ENCODE results near the gene CRHR1.

- no peak for TF ChIP-seq SP1 (CRISPR knock-in tag; conservative IDR thresholded peaks at IDR 0.05)
- no peak for TF ChIP-seq CTCF (IDR thresholded peaks at IDR 0.05)
- no peak for TF ChIP-seq JUN (CRISPR knock-in tag; IDR thresholded peaks at IDR 0.05)
- TF ChIP-seq SMAD3 (CRISPR knock-in tag; IDR thresholded peaks at IDR 0.05; ENCODE audit: borderline replicate concordance) = no peak
- TF ChIP-seq ZNF512 (CRISPR knock-in tag; IDR thresholded peaks at IDR 0.05; ENCODE audit: borderline replicate concordance) = no peak
- TF ChIP-seq ATF1 (CRISPR knock-in tag; IDR thresholded peaks at IDR 0.05) = no peak
- no peak for TF ChIP-seq ETV6 (CRISPR knock-in tag; IDR thresholded peaks at IDR 0.05)
- TF ChIP-seq MLX (CRISPR knock-in tag; IDR thresholded peaks at IDR 0.05) = no peak
- no peak for TF ChIP-seq TEAD1 (CRISPR knock-in tag; IDR thresholded peaks at IDR 0.05)
- TF ChIP-seq MAX (CRISPR knock-in tag; IDR thresholded peaks at IDR 0.05) = no peak
- no peak for TF ChIP-seq ZNF219 (CRISPR knock-in tag; IDR thresholded peaks at IDR 0.05; ENCODE audit: borderline replicate concordance)
- no peak for TF ChIP-seq AFF4 (CRISPR knock-in tag; IDR thresholded peaks at IDR 0.05; ENCODE audit: borderline replicate concordance)
- no peak for TF ChIP-seq NR2C2 (CRISPR knock-in tag; IDR thresholded peaks at IDR 0.05)
Observed at GRCh38 chr17:45849536-45849990, 65.4 kb downstream of the CRHR1 start.
